Psoas muscle (tissue), 8 donors: ENCODE measurements around the gene TBXA2R. TPM values are rescaled to one million over a fixed set of nuclear protein-coding genes. Genes with fewer than 3 reads are reported as not detected.
A peak's percentile ranks its signal among the peaks of the same experiment; 100 is the strongest.

Experiments used
- ATAC-seq, 4 donors: fragments of 200-7000 bp; cut with Tn5 transposase; one replicate each; pipeline ENCODE4 v1.9.1; 2020; ENCODE audit warnings: moderate library complexity in 3 of 4, mild to moderate bottlenecking in 2 of 4
- DNase-seq, 2 donors: peaks; one replicate each; pipeline ENCODE4 v3.0.0-alpha.2; 2020
- H3K27ac ChIP-seq: fragments of 200-600 bp; one replicate; pipeline ENCODE4 v1.8.0; 2022
- H3K27me3 ChIP-seq, 3 donors: fragments of 200-600 bp in 1 of 3; one replicate each; pipeline versions ENCODE4 v1.6.1 to v1.8.0; 2013 to 2022; ENCODE audit warnings: low read length in 2 of 3, mild to moderate bottlenecking in 2 of 3, moderate library complexity in 1 of 3; ENCODE audit not compliant: insufficient read depth in 3 of 3
- H3K36me3 ChIP-seq, 2 donors: fragments of 200-600 bp in 1 of 2; one replicate each; pipeline versions ENCODE4 v1.6.1 to v1.8.0; 2013 to 2022; ENCODE audit warnings: low read depth in 1 of 2, mild to moderate bottlenecking in 1 of 2, moderate library complexity in 1 of 2; ENCODE audit not compliant: insufficient read depth in 1 of 2
- H3K4me1 ChIP-seq: fragments of 200-600 bp; one replicate; pipeline ENCODE4 v1.8.0; 2022
- H3K4me3 ChIP-seq: fragments of 200-600 bp; one replicate; pipeline ENCODE4 v1.8.0; 2022; ENCODE audit warnings: mild to moderate bottlenecking
- H3K9me3 ChIP-seq: fragments of 200-600 bp; one replicate; pipeline ENCODE4 v1.8.0; 2022
- CTCF ChIP-seq: fragments of 200-600 bp; IDR thresholded peaks from one replicate; pipeline ENCODE4 v1.8.0; 2022; ENCODE audit warnings: antibody characterized with exemption
- WGBS, 3 donors: extraction: QIAGEN DNeasy Blood & Tissue Kit; methylation state at CpG; one replicate each; pipeline versions ENCODE4 v1.1.6 to v1.1.7; 2013; 5-methylcytosine and 5-hydroxymethylcytosine counted together
- intact Hi-C, 2 donors: fragments of 100-400 bp; cut with DNase I; formaldehyde crosslinking; loops; one replicate each; pipeline versions ENCODE4 v1.11.0 to v1.14.2; 2022
- polyA plus RNA-seq, 3 donors: library from polyadenylated mRNA; stranded (reverse); fragments of 200-250 nt; gene quantifications; one replicate each; pipeline ENCODE4 v1.2.3, GENCODE V29; 2013
- total RNA-seq, 4 donors: library from RNA; stranded (reverse); fragmentation: NEBNext Ultra II Directional in 2 of 4; extraction: Animal tissue kit (Norgen Biotek cat#: 25700) in 2 of 4; gene quantifications; one replicate each; pipeline versions ENCODE4 v1.2.1 to v1.2.4, GENCODE V29; 2021 to 2023
- donor health status: healthy with polysubstance abuse.
- donor health status: DM: no; HTN: no; CAD: no; lungs with moderate emphysema.
- donor health status: Bipolar disorder and iron deficiency.
- donor health status: healthy.
- donor health status: DM: yes; HTN: yes; CAD: no.
- donor health status: DM: no; HTN: no; CAD: no.
- donor health status: DM: no; HTN: no; CAD: no.
- donor health status: DM: yes; HTN: yes; CAD: no.

Gene TBXA2R
- total and polyA plus RNA-seq, 7 donors = 0.52 to 3.0 (median 1.2) TPM

- intact Hi-C loops = no loop called here
- no peak for TF ChIP-seq CTCF
- DNase-seq (peak; percentile 99 to 100), ATAC-seq (peak; percentile 97 to 99 (median 98))
- Histone ChIP-seq H3K4me1 (peaks cover 15% of the 10 kb centered on the region), H3K27ac (peak within 1 kb of the TSS; percentile 96), H3K9me3 (no peaks in the 10 kb centered on the region), H3K36me3 (peaks cover 4 to 28% of the 10 kb centered on the region in 2 donors), H3K27me3 (no peaks in the 10 kb centered on the region), H3K4me3 (peak within 1 kb of the TSS; percentile 100)
- WGBS, 3 donors = 0% methylated on average over 60 to 80 of the region's 80 CpGs
Observed at GRCh38 chr19:3626473-3627350, 20.0 kb upstream of the TBXA2R start, which contains the start of gene CACTIN. CACTIN (minus strand) TSS chr19:3626790; CDS start chr19:3626762, 28 bp downstream.

GRCh38 chr19:3625996-3626472 lies 19.4 kb upstream of the TBXA2R start:
- Histone ChIP-seq H3K4me3 (peak overlapping the region; percentile 100), H3K27ac (peak overlapping the region; percentile 96), H3K27me3 (no peaks in the 10 kb centered on the region), H3K4me1 (peaks cover 15% of the 10 kb centered on the region), H3K36me3 (peaks cover 4 to 31% of the 10 kb centered on the region in 2 donors), H3K9me3 (no peaks in the 10 kb centered on the region)
- ATAC-seq (peak in 2 of 4 donors; percentile 11 to 16), DNase-seq (no peak)
- intact Hi-C loops = no loop called here
- WGBS, 3 donors = 1 to 2% (median 1%) methylated on average over 21 of the region's 21 CpGs
- TF ChIP-seq CTCF = no peak

- ATAC-seq = no peak
- no peak overlapping the region for H3K27ac ChIP-seq
Observed at GRCh38 chr19:3623716-3624115, 17.0 kb upstream of the TBXA2R start.

DNA sequence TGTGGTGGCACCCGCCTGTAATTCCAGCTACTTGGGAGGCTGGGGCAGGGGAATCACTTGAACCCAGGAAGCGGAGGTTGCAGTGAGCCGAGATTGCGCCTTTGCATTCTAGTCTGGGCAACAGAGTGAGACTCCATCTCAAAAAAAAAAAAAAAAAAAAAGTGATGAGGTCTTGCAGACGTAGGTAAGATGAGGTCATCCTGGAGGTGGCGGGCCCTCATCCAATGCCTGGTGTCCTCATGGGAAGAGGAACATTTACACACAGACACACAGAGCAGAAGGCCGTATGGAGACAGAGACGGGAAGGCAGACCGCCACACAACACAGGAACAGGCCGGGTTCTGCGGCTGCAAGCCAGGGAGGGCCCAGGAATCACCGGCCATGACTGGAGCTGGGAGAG lies 15.5 kb upstream of the TBXA2R start:
- ATAC-seq = no peak
- no peak overlapping the region for H3K4me3 ChIP-seq
- H3K4me1 ChIP-seq = peaks cover 21% of the 10 kb centered on the region
- no peak for DNase-seq
- H3K36me3 ChIP-seq = peaks cover 4 to 54% of the 10 kb centered on the region in 2 donors
- TF ChIP-seq CTCF = no peak
- H3K27ac ChIP-seq = no peak overlapping the region
- no peaks in the 10 kb centered on the region for H3K27me3 ChIP-seq
- intact Hi-C loops = no loop called here
- no peaks in the 10 kb centered on the region for H3K9me3 ChIP-seq
- 81 to 90% (median 81%) methylated on average over 12 of the region's 12 CpGs for WGBS, 3 donors

More at GRCh38 chr19:3623716-3624115, 17.0 kb upstream of the TBXA2R start:
- H3K4me1 ChIP-seq = peaks cover 15% of the 10 kb centered on the region
- intact Hi-C loops = no loop called here
- no peak for DNase-seq
- H3K27me3 ChIP-seq = no peaks in the 10 kb centered on the region
- WGBS, 3 donors = 90% methylated on average over 34 of the region's 34 CpGs
- H3K36me3 ChIP-seq = peaks cover 4 to 45% of the 10 kb centered on the region in 2 donors
- TF ChIP-seq CTCF = no peak
- H3K4me3 ChIP-seq = no peak overlapping the region
- H3K9me3 ChIP-seq = no peaks in the 10 kb centered on the region
